SK-N-MC (cell line): ENCODE results near the gene DNAH10.

Experiments used
- EZH2 ChIP-seq: fragments of 200-600 bp; sonication (generic); IDR thresholded peaks from one replicate; pipeline ENCODE4 v1.6.1; 2017; ENCODE audit warnings: antibody characterized with exemption
- POLR2AphosphoS5 ChIP-seq: IDR thresholded peaks from 2 replicates; pipeline ENCODE4 v1.6.1; 2012; ENCODE audit warnings: mild to moderate bottlenecking, low read depth, low read length, borderline replicate concordance

DNA sequence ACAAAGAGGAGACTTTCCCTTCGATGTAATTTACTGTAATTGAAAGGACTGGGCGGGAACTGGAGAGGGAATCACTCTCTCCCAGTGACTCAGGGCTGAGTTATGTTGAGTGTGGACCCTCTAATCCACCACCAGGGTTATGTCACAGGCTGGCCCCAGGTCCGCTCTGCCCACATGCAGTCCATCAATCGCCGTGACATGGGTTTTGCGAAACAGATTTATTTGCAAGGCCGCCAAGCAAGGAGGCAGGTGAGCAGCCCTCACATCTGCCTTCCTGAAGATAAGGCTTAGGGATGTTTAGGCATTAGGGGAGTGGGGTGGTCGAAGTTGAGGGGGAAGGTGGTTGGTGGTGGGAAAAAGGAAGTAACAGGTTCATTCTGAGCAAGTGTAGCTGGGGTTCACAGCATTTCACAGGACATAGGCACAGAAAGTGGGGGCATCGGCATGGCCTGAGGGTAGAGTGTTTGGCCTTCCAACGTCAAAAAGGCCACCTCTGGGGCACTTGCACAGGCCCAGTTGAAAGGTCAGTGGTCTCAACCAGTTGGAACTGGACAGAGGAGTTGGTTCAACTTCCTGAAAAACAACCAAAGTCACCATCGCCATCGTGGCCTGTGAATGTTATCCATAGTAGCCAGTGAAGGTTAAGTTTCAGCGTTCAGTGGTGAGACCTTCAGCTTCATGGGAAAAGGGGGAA lies 66.9 kb downstream of the DNAH10 start:
- TF ChIP-seq POLR2AphosphoS5 (no peak), EZH2 (no peak)
